GM20000 (cell line): Measurements from ENCODE around the gene NADSYN1.

Source experiments
- DNase-seq: peaks from one replicate; pipeline ENCODE4 v3.0.0; 2012; ENCODE audit warnings: low spot score
- CTCF ChIP-seq: IDR thresholded peaks from 2 replicates; pipeline ENCODE4 v1.5.1; 2012; ENCODE audit warnings: mild to moderate bottlenecking, control low read depth; ENCODE audit errors: extremely low read depth, missing control alignments

NADSYN1 gene

GRCh38 chr11:71454470-71455113, 1.6 kb downstream of the NADSYN1 start:
- no peak for TF ChIP-seq CTCF
- DNase-seq = no peak

GRCh38 chr11:71456294-71456693, 3.3 kb downstream of the NADSYN1 start:
- no peak for DNase-seq
- TF ChIP-seq CTCF = no peak

- no peak for DNase-seq
- no peak for TF ChIP-seq CTCF
Measured at GRCh38 chr11:71456831-71457230, 3.8 kb downstream of the NADSYN1 start.

GRCh38 chr11:71458146-71459070, 5.4 kb downstream of the NADSYN1 start:
- no peak for DNase-seq
- no peak for TF ChIP-seq CTCF

- DNase-seq = no peak
- no peak for TF ChIP-seq CTCF
Measured at GRCh38 chr11:71459076-71459766, 6.2 kb downstream of the NADSYN1 start.

- no peak for DNase-seq
Measured at GRCh38 chr11:71459767-71460320, 6.8 kb downstream of the NADSYN1 start.

More at GRCh38 chr11:71459767-71460320, 6.8 kb downstream of the NADSYN1 start:
- TF ChIP-seq CTCF = no peak
